ENCODE results near the gene PRADC1. TPM values are rescaled to one million over a fixed set of nuclear protein-coding genes. Genes with fewer than 3 reads are reported as not detected.

The PRADC1 gene
- total RNA-seq, 2 donors from 2014 or later: 19.9 to 24.5 TPM

GRCh38 chr2:73258913-73259215, 25.8 kb upstream of the PRADC1 start:
- TF ChIP-seq CTCF (IDR thresholded peaks at IDR 0.05): no peak
- Histone ChIP-seq H3K27ac (no peak overlapping the region), H3K4me1 (ENCODE audit: control insufficient read depth in 1 of 2, low read depth in 2 of 2) (no peaks in the 10 kb centered on the region), H3K9me3 (no peaks in the 10 kb centered on the region), H3K27me3 (replicated peaks; ENCODE audit: insufficient read depth) (no peaks in the 10 kb centered on the region), H3K36me3 (peaks cover 4% of the 10 kb centered on the region), H3K4me3 (no peak overlapping the region)
- DNase-seq (ENCODE audit: low spot score) (no peak), ATAC-seq (ENCODE audit: insufficient number of reproducible peaks, low FRiP score, low read depth) (no peak)

GRCh38 chr2:73258186-73258912, 25.3 kb upstream of the PRADC1 start:
- no peak for DNase-seq (ENCODE audit: low spot score)

GRCh38 chr2:73257425-73258125, 24.5 kb upstream of the PRADC1 start:
- Histone ChIP-seq H3K4me1 (ENCODE audit: control insufficient read depth in 1 of 2, low read depth in 2 of 2) (no peaks in the 10 kb centered on the region), H3K4me3 (no peak overlapping the region), H3K36me3 (peaks cover 17% of the 10 kb centered on the region), H3K27ac (no peak overlapping the region), H3K9me3 (no peaks in the 10 kb centered on the region), H3K27me3 (replicated peaks; ENCODE audit: insufficient read depth) (no peaks in the 10 kb centered on the region)
- no peak for TF ChIP-seq CTCF (IDR thresholded peaks at IDR 0.05)
- ATAC-seq (ENCODE audit: insufficient number of reproducible peaks, low FRiP score, low read depth) (no peak), DNase-seq (ENCODE audit: low spot score) (no peak)

More at GRCh38 chr2:73258186-73258912, 25.3 kb upstream of the PRADC1 start:
- H3K27ac ChIP-seq: no peak overlapping the region
- H3K4me3 ChIP-seq: no peak overlapping the region
- no peaks in the 10 kb centered on the region for H3K9me3 ChIP-seq
- ATAC-seq (ENCODE audit: insufficient number of reproducible peaks, low FRiP score, low read depth): no peak
- no peaks in the 10 kb centered on the region for H3K4me1 ChIP-seq (ENCODE audit: control insufficient read depth in 1 of 2, low read depth in 2 of 2)
- H3K27me3 ChIP-seq (replicated peaks; ENCODE audit: insufficient read depth): no peaks in the 10 kb centered on the region
- TF ChIP-seq CTCF (IDR thresholded peaks at IDR 0.05): no peak
- H3K36me3 ChIP-seq: peaks cover 9% of the 10 kb centered on the region

GRCh38 chr2:73257021-73257420, 24.0 kb upstream of the PRADC1 start:
- H3K9me3 ChIP-seq: no peaks in the 10 kb centered on the region
- TF ChIP-seq CTCF (IDR thresholded peaks at IDR 0.05): no peak
- peaks cover 18% of the 10 kb centered on the region for H3K36me3 ChIP-seq
- no peaks in the 10 kb centered on the region for H3K4me1 ChIP-seq (ENCODE audit: control insufficient read depth in 1 of 2, low read depth in 2 of 2)
- no peak overlapping the region for H3K4me3 ChIP-seq
- ATAC-seq (ENCODE audit: insufficient number of reproducible peaks, low FRiP score, low read depth): no peak
- H3K27me3 ChIP-seq (replicated peaks; ENCODE audit: insufficient read depth): no peaks in the 10 kb centered on the region
- no peak overlapping the region for H3K27ac ChIP-seq
- DNase-seq (ENCODE audit: low spot score): no peak

- ATAC-seq (ENCODE audit: insufficient number of reproducible peaks, low FRiP score, low read depth) (no peak), DNase-seq (ENCODE audit: low spot score) (no peak)
- H3K9me3 ChIP-seq: no peaks in the 10 kb centered on the region
- H3K27me3 ChIP-seq (replicated peaks; ENCODE audit: insufficient read depth): no peaks in the 10 kb centered on the region
- no peak for TF ChIP-seq CTCF (IDR thresholded peaks at IDR 0.05)
- H3K27ac ChIP-seq: no peak overlapping the region
- H3K4me1 ChIP-seq (ENCODE audit: control insufficient read depth in 1 of 2, low read depth in 2 of 2): no peaks in the 10 kb centered on the region
- no peak overlapping the region for H3K4me3 ChIP-seq
- H3K36me3 ChIP-seq: peaks cover 18% of the 10 kb centered on the region
These were observed 23.5 kb upstream of the PRADC1 start for GRCh38 chr2:73256618-73256922.

Data from thoracic aorta (tissue), 2 donors.